HG03159 (cell line): ENCODE data around the gene LMBR1.
A peak's percentile ranks its signal among the peaks of the same experiment; 100 is the strongest.
"Not testable (repeated sequence)": the region's sequence is repeated elsewhere in the genome, so short reads cannot be mapped to it uniquely, and the experiment has no call there.

Experiments
- ATAC-seq: cut with Tn5 transposase; IDR thresholded peaks from one replicate; pipeline ENCODE4 v1.9.1; 2021; ENCODE audit warnings: mild to moderate bottlenecking, moderate library complexity; ENCODE audit not compliant: unreplicated experiment

LMBR1 gene

GRCh38 chr7:156906200-156906649, 13.2 kb upstream of the LMBR1 start:
- no peak for ATAC-seq

- ATAC-seq: no peak
These were observed 10.4 kb upstream of the LMBR1 start for GRCh38 chr7:156903232-156903909.

GRCh38 chr7:156900093-156900492, 7.1 kb upstream of the LMBR1 start:
- ATAC-seq: not testable (repeated sequence)

GRCh38 chr7:156898938-156899337, 6.0 kb upstream of the LMBR1 start:
- no peak for ATAC-seq

GRCh38 chr7:156897673-156898072, 4.7 kb upstream of the LMBR1 start:
- ATAC-seq: no peak

- no peak for ATAC-seq
These were observed 3.5 kb upstream of the LMBR1 start for GRCh38 chr7:156896388-156897022.

GRCh38 chr7:156895024-156895780, 2.2 kb upstream of the LMBR1 start:
- no peak for ATAC-seq

GRCh38 chr7:156892081-156892800, 742 bp downstream of the LMBR1 start:
- ATAC-seq: peak; percentile 25

- no peak for ATAC-seq
These were observed 3.2 kb downstream of the LMBR1 start for GRCh38 chr7:156889746-156890145.

- ATAC-seq: no peak
These were observed 3.9 kb downstream of the LMBR1 start for GRCh38 chr7:156889089-156889488.

GRCh38 chr7:156886020-156886795, 6.8 kb downstream of the LMBR1 start:
- ATAC-seq: no peak

- no peak for ATAC-seq
These were observed 11.3 kb downstream of the LMBR1 start for GRCh38 chr7:156881679-156882078.

- ATAC-seq: no peak
These were observed 17.2 kb downstream of the LMBR1 start for GRCh38 chr7:156875766-156876165.

GRCh38 chr7:156868363-156868762, 24.6 kb downstream of the LMBR1 start:
- not testable (repeated sequence) for ATAC-seq

- ATAC-seq: no peak
These were observed 27.5 kb downstream of the LMBR1 start for GRCh38 chr7:156865493-156865892.

- not testable (repeated sequence) for ATAC-seq
These were observed 31.0 kb downstream of the LMBR1 start for GRCh38 chr7:156862022-156862421.

- ATAC-seq: no peak
These were observed 31.8 kb downstream of the LMBR1 start for GRCh38 chr7:156861212-156861611.

- ATAC-seq: not testable (repeated sequence)
These were observed 32.9 kb downstream of the LMBR1 start for GRCh38 chr7:156860099-156860498.

GRCh38 chr7:156858523-156858922, 34.5 kb downstream of the LMBR1 start:
- ATAC-seq: no peak

- ATAC-seq: no peak
These were observed 35.2 kb downstream of the LMBR1 start for GRCh38 chr7:156857757-156858156.
